GM18873 (cell line): Measurements from ENCODE around the gene PRMT3.
"Not testable (repeated sequence)": the region's sequence is repeated elsewhere in the genome, so short reads cannot be mapped to it uniquely, and the experiment has no call there.

Experiments used
- ATAC-seq: cut with Tn5 transposase; IDR thresholded peaks from one replicate; pipeline ENCODE4 v1.9.1; 2021; ENCODE audit warnings: mild to moderate bottlenecking, moderate library complexity, moderate number of reproducible peaks; ENCODE audit not compliant: unreplicated experiment, low FRiP score

Gene PRMT3

GRCh38 chr11:20387261-20388095 lies at the start of gene PRMT3:
TSS of gene PRMT3 (plus strand) at chr11:20387716. CDS start at chr11:20387747, 31 bp downstream.
- peak; percentile 62 for ATAC-seq

- no peak for ATAC-seq
These were observed 45.0 kb upstream of the PRMT3 start for GRCh38 chr11:20342347-20343141.

GRCh38 chr11:20351136-20351535 lies 36.4 kb upstream of the PRMT3 start:
- ATAC-seq, result no peak

GRCh38 chr11:20351751-20352262 lies 35.7 kb upstream of the PRMT3 start:
- ATAC-seq, result no peak

- no peak for ATAC-seq
These were observed 33.6 kb upstream of the PRMT3 start for GRCh38 chr11:20353829-20354434.

GRCh38 chr11:20355221-20356219 lies 32.0 kb upstream of the PRMT3 start:
- ATAC-seq, result peak; percentile 57

GRCh38 chr11:20357150-20357549 lies 30.4 kb upstream of the PRMT3 start:
- no peak for ATAC-seq

GRCh38 chr11:20360650-20361049 lies 26.9 kb upstream of the PRMT3 start:
- ATAC-seq, result no peak

GRCh38 chr11:20362481-20362880 lies 25.0 kb upstream of the PRMT3 start:
- ATAC-seq, result no peak

GRCh38 chr11:20363149-20363499 lies 24.4 kb upstream of the PRMT3 start:
- ATAC-seq, result no peak

GRCh38 chr11:20363500-20364340 lies 23.8 kb upstream of the PRMT3 start, which contains the start of gene HTATIP2:
TSS of gene HTATIP2 (plus strand) at chr11:20363714. CDS start at chr11:20364238, 524 bp downstream.
- ATAC-seq, result peak; percentile 81

- no peak for ATAC-seq
These were observed 23.1 kb upstream of the PRMT3 start for GRCh38 chr11:20364341-20364792.

GRCh38 chr11:20365465-20365864 lies 22.1 kb upstream of the PRMT3 start:
- not testable (repeated sequence) for ATAC-seq

- ATAC-seq, result no peak
These were observed 20.1 kb upstream of the PRMT3 start for GRCh38 chr11:20367313-20367948.

GRCh38 chr11:20368438-20368837 lies 19.1 kb upstream of the PRMT3 start:
- ATAC-seq, result no peak

GRCh38 chr11:20369826-20370225 lies 17.7 kb upstream of the PRMT3 start:
- ATAC-seq, result no peak

- no peak for ATAC-seq
These were observed 15.4 kb upstream of the PRMT3 start for GRCh38 chr11:20372081-20372626.

GRCh38 chr11:20373147-20373546 lies 14.4 kb upstream of the PRMT3 start:
- ATAC-seq, result no peak
